GM18951 (cell line): ENCODE measurements around the gene NCS1.
"Not testable (repeated sequence)": the region's sequence is repeated elsewhere in the genome, so short reads cannot be mapped to it uniquely, and the experiment has no call there.

Experiments
- POLR2A ChIP-seq: IDR thresholded peaks from 4 replicates; pipeline ENCODE4 v1.6.1; 2011; ENCODE audit warnings: mild to moderate bottlenecking; ENCODE audit not compliant: insufficient read length, insufficient read depth; ENCODE audit errors: extremely low read depth
- in situ Hi-C: fragments of 300-500 bp; cut with MboI; formaldehyde crosslinking; loops from one replicate; pipeline ENCODE4 v1.12.0; 2022; ENCODE audit warnings: low sequenced_read_pairs, mixed read lengths, inconsistent platforms; ENCODE audit not compliant: unreplicated experiment

NCS1 gene

DNA sequence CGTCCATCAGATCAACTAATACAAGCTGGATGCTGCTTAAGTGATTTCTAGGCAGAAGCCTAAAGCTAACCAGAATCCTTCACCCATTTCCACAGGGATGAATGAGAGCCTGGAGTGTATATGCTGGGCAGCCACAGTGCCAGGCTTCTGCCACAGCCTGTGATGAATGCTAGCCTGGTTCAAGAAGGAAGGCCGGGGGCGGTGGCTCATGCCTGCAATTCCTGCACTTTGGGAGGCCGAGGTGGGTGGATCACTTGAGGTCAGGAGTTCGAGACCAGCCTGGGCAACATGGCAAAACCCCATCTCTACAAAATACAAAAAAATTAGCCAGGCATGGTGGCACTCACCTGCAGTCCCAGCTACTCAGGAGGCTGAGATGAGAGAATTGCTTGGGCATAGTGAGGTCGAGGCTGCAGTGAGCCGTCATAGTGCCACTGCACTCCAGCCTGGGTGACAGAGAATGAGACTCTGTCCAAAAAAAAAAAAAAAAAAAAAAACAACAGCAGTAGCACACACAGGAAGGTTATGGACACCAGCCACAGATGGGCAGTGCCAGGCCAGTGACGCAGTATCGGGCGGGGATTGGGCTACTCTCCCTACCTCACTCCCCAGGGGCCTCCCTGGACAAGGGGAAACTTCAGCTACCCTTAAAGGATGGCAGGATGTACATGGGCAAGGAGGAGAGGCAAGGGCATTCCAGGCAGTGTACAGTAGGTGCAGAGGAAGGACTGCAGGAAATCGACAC is 70.2 kb downstream of the NCS1 start:
- in situ Hi-C loops = no loop called here
- TF ChIP-seq POLR2A = no peak

DNA sequence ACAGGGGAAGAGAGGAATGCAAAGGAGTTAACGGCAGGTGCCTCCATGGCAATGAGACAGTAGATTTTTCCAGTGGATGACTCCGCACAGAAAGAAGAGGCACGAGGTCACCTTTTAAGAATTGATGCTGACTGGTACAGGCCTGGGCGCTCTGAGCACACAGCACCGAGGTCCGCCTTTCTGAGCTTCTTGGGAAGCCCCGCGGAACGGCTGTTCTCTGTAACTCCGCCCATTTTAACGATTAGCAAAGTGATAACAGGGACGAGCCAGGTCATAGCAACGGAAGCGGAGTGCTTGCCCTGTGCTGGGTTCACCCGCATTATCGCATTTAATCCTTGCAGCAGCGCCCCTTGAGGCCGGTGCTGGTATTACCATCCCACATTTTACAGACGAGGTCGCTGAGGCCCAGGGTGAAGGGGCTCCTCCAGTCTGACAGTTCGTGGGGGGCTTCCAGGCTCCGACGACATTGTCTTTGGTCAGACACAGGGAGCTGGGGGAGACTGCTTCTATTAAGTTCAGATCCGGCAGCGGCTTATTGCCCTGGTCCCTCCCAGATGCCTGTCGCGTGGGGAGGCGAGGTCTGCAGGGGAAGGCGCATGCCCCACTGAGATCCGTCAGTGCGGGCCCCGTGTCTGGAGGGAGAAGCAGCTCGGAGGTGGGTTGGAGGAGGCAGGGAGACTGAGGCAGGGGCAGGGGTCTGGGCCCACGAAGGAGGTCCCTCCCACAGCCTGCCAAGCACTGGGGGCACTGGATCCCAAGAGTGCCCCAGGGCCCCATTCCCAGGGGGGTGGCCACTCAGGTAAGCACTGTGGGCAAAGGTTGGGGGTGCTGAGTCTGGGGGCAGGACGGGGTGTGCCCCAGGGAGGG is 71.0 kb downstream of the NCS1 start:
- in situ Hi-C loops = no loop called here
- no peak for TF ChIP-seq POLR2A

DNA sequence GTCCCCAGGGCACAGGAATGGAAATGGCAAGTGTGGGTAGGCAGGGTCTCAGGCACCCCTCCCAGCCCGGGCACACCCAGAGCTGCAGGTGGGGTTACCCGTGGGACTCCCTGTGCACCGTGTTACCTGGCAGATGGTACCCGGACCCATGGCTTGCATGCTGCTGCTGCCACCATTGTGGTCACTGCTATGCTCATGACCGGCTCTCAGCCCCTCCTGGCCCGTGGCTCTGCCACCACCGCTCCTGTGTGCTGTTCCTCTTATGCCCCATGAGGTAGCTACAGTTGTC is 71.6 kb downstream of the NCS1 start:
- in situ Hi-C loops = no loop called here
- TF ChIP-seq POLR2A = no peak

- in situ Hi-C loops = no loop called here
- TF ChIP-seq POLR2A = no peak
These were observed 72.5 kb downstream of the NCS1 start for GRCh38 chr9:130244548-130245165.

DNA sequence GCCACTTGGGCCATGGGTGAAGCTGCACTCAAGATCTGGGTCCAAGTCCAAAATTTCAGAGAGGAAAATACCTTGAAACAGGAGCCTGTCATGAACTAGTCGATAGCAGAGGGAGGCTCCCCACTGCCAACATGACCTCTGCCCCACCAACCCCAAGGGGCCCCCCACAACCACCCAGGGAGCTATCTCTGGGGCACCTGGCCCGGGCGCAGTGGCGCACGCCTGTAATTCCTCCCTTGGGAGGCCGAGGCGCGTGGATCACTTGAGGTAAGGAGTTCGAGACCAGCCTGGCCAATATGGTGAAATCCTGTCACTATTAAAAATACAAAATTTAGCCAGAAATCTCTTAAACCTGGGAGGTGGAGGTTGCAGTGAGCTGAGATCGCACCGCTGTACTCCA is 73.3 kb downstream of the NCS1 start:
- in situ Hi-C loops = no loop called here
- TF ChIP-seq POLR2A = no peak

DNA sequence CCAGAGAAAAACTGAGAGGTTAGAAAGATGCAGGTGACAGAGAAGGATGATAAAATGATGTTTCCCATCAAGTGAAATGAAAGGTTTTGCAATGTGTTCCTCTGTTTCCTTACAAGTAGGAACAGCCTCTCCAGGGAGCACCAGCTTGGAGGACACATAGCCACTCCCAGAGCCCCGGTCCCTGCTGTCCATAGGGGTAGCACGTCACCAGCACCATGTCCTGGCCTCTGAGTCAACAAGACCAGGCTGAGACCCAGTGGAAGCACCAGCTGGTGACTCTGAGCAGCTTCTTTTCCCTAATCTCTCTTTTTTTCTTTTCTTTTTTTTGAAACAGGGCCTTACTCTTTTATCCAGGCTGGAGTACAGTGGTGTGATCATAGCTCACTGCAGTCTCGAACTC is 73.9 kb downstream of the NCS1 start:
- TF ChIP-seq POLR2A = no peak
- in situ Hi-C loops = no loop called here

- in situ Hi-C loops = no loop called here
- no peak for TF ChIP-seq POLR2A
These were observed 82.8 kb downstream of the NCS1 start for GRCh38 chr9:130254747-130255630.

DNA sequence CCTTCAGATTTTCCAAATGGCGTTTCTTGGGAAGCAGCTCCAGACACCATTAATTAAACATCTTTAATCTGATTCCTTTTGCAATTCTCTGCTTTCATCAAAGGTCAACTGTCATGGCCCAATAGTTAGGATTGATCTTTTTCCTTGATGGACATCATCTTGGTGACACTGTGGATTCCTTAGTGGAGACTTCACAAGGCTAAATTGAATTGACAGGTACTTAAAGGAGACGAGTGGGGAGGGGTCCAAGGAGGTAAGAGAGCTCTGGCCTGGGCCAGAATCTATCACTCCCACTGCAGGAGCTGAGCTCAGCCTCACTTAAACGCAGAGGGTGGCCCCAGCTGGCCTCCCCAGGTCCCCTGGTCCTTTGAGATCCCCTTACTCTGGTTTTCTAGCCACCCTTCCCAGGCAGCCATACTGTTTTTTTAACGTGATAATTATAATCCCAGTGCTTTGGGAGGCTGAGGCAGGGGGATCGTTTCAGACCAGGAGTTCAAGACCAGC is 83.5 kb downstream of the NCS1 start:
- TF ChIP-seq POLR2A = no peak
- in situ Hi-C loops = no loop called here

GRCh38 chr9:130256644-130257043 is 84.4 kb downstream of the NCS1 start:
- TF ChIP-seq POLR2A = no peak
- in situ Hi-C loops = no loop called here

GRCh38 chr9:130258137-130258536 is 85.9 kb downstream of the NCS1 start:
- in situ Hi-C loops = not testable (repeated sequence)

DNA sequence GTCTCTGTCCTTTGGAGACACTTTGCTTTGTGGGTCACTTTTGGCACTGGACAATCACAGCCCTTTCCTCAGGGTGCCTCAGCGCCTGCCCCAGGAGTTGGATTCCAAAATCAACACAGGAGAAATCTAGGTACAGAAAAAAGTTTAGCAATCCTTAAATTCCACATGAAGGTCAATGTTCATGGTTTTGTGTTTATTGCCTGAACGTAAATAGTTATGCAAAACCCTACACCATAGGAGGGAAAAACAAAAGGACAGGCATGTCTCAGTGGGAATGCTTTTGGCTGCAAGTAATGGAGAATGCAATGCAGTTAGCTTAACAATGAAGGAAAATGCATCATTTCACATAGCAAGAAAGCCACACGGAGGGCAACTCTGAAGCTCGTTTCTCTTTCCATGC is 86.8 kb downstream of the NCS1 start:
- no peak for TF ChIP-seq POLR2A
- in situ Hi-C loops = no loop called here

- TF ChIP-seq POLR2A = no peak
- in situ Hi-C loops = no loop called here
These were observed 88.9 kb downstream of the NCS1 start for GRCh38 chr9:130260816-130261765.
